HG02943 (cell line): ENCODE data around the gene MAOB.

Source experiments
- ATAC-seq: cut with Tn5 transposase; IDR thresholded peaks from one replicate; pipeline ENCODE4 v1.9.1; 2021; ENCODE audit warnings: mild to moderate bottlenecking, low read depth, moderate library complexity; ENCODE audit not compliant: unreplicated experiment

The MAOB gene

DNA sequence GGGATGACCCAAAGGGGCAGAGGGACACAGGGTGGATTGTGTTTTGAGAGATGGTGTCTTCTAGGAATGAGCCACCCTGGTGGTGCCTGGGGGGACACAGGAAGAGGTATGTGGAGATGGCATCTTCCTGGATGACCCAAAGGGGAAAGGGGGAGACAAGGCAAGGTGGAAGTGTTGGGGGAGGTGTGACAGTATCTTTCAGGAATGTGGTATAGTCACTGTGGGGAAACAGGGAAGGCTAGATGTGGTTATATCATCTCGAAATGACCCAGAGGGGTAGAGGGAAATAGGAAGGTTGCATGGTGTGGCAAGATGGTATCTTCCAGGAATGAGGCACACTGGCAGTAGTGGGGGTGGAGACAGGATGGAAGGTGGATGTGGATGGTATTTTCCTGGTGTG lies 163.3 kb downstream of the MAOB start:
- ATAC-seq: no peak

DNA sequence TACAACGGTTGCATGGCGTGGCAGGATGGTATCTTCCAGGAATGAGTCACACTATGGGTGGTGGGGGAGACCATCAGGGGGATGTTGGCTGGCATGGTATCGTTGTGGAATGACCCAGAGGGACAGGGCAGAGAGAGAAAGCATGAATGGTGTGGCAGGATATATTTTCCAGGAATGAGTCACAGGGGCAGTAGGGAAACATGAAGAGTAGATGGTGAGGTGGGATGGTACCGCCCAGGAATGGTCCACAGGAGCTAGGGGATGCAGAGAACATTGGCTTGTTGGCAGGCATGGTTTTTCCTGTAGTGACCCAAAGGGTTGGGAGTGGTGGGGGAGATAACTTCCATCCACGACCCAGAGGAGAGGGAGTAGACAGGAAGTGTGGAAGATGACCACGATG lies 163.7 kb downstream of the MAOB start:
- ATAC-seq: no peak

DNA sequence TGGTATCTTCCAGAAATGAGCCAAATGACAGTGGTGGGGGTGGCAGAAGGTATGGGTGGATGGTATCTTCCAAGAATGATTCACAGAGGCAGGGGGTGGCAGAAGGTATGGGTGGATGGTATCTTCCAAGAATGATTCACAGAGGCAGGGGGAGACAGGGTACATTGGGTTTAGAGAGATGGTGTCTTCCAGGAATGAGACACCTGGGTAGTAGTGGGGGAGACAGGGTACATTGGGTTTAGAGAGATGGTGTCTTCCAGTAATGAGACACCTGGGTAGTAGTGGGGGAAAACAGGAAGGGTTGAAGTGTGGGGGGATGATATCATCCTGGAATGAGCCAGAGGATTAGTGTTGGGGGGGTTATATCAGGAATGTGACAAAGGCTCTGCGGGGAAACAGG lies 164.2 kb downstream of the MAOB start:
- ATAC-seq: no peak

DNA sequence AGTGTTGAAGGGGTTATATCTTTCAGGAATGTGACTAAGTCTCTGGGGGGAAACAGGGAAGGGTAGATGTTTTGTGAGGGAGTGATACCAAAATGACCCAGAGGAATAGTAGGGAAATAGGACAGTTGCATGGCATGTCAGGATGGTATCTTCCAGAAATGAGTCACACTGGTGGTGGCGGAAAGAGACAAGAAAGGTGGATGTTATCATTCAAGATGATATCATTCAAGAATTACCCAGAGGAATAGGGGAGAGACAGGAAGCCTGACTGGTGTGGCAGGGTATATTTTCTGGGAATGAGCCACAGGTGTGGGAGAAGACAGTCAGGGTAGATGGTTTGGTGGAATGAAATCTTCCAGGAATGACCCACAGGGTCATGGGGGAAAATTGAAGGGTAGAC lies 165.1 kb downstream of the MAOB start:
- ATAC-seq: no peak

GRCh38 chrX:43716696-43717095 lies 165.6 kb downstream of the MAOB start:
- no peak for ATAC-seq
